ENCODE data around the gene AFMID.

AFMID gene

DNA sequence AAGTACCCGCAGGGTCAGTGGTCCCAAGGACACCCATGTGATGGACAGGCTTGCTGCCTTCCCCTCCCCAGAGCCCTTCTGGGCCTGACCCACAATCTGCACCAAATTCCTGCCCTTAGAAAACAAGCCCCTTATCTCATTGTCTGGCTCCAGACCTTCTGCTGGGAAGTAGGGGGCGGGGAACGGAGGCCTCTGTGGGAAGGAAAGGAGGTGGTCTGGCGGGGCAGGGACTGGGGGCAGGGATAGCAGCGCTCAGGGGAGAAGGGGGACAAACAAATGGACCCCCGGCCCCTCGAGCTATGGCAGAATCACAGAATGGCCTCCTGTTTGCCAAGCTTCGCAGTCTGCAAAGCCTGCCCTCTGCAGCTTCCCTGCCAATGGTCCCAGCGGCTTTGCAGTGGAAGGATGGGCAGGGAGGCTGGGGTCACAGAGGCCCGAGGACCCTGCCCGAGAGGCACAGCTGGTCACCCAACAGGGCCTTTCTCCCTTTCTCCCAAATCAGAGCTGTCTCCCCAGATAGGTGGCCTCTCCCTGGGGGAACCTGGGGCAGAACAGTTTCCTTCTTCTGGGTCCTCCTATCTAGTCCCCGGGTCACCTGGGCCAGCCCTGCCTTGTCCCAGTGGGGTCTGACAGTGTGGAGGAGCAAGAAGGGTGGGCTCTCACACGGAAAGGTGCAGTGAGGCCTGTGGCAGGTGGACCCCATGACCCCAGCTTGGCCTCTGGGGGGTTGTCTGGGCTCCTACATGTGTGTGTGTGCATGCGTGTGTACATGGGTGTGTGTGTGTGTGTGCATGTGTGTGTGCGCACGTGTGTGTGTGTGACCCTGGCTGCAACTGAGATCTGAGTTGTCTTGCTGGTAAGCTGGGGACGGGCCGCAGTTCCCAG lies 69.8 kb downstream of the AFMID start:
- no peak for DNase-seq

All from NCI-H187 treated with DMSO at 0.1 percent for 48 hours (cell line).